ENCODE data around the gene CNOT4.

Gene CNOT4

GRCh38 chr7:135550196-135550595 is 40.3 kb upstream of the CNOT4 start:
- DNase-seq (ENCODE audit: low read depth) = no peak
- TF ChIP-seq MYC (IDR thresholded peaks at IDR 0.05; ENCODE audit: low read depth, low read length) (no peak), POLR2A (IDR thresholded peaks at IDR 0.05; ENCODE audit: extremely low read depth, insufficient read length) (no peak), MAX (IDR thresholded peaks at IDR 0.05; ENCODE audit: low read depth, low read length) (no peak), CTCF (IDR thresholded peaks at IDR 0.05; ENCODE audit: low read depth, low read length) (no peak)
- H3K4me3 ChIP-seq (ENCODE audit: low read depth, low read length) = no peak overlapping the region

GRCh38 chr7:135541029-135541428 is 31.1 kb upstream of the CNOT4 start:
- no peak for TF ChIP-seq POLR2A (IDR thresholded peaks at IDR 0.05; ENCODE audit: extremely low read depth, insufficient read length)
- TF ChIP-seq MYC (IDR thresholded peaks at IDR 0.05; ENCODE audit: low read depth, low read length) = no peak
- no peak for TF ChIP-seq CTCF (IDR thresholded peaks at IDR 0.05; ENCODE audit: low read depth, low read length)
- TF ChIP-seq MAX (IDR thresholded peaks at IDR 0.05; ENCODE audit: low read depth, low read length) = no peak
- DNase-seq (ENCODE audit: low read depth) = no peak
- H3K4me3 ChIP-seq (ENCODE audit: low read depth, low read length) = no peak overlapping the region

- DNase-seq (ENCODE audit: low read depth) = no peak
- no peak for TF ChIP-seq POLR2A (IDR thresholded peaks at IDR 0.05; ENCODE audit: extremely low read depth, insufficient read length)
- TF ChIP-seq MYC (IDR thresholded peaks at IDR 0.05; ENCODE audit: low read depth, low read length) = no peak
- no peak for TF ChIP-seq CTCF (IDR thresholded peaks at IDR 0.05; ENCODE audit: low read depth, low read length)
- TF ChIP-seq MAX (IDR thresholded peaks at IDR 0.05; ENCODE audit: low read depth, low read length) = no peak
- H3K4me3 ChIP-seq (ENCODE audit: low read depth, low read length) = no peak overlapping the region
Measured at GRCh38 chr7:135539629-135540028, 29.7 kb upstream of the CNOT4 start.

GRCh38 chr7:135538376-135538775 is 28.5 kb upstream of the CNOT4 start:
- no peak overlapping the region for H3K4me3 ChIP-seq (ENCODE audit: low read depth, low read length)
- no peak for TF ChIP-seq MAX (IDR thresholded peaks at IDR 0.05; ENCODE audit: low read depth, low read length)
- TF ChIP-seq MYC (IDR thresholded peaks at IDR 0.05; ENCODE audit: low read depth, low read length) = no peak
- no peak for TF ChIP-seq POLR2A (IDR thresholded peaks at IDR 0.05; ENCODE audit: extremely low read depth, insufficient read length)
- no peak for TF ChIP-seq CTCF (IDR thresholded peaks at IDR 0.05; ENCODE audit: low read depth, low read length)
- no peak for DNase-seq (ENCODE audit: low read depth)

GRCh38 chr7:135537905-135538304 is 28.0 kb upstream of the CNOT4 start:
- peak; percentile 61 for DNase-seq (ENCODE audit: low read depth)
- TF ChIP-seq CTCF (IDR thresholded peaks at IDR 0.05; ENCODE audit: low read depth, low read length) (no peak), MAX (IDR thresholded peaks at IDR 0.05; ENCODE audit: low read depth, low read length) (no peak), MYC (IDR thresholded peaks at IDR 0.05; ENCODE audit: low read depth, low read length) (no peak), POLR2A (IDR thresholded peaks at IDR 0.05; ENCODE audit: extremely low read depth, insufficient read length) (no peak)
- H3K4me3 ChIP-seq (ENCODE audit: low read depth, low read length) = no peak overlapping the region

- TF ChIP-seq POLR2A (IDR thresholded peaks at IDR 0.05; ENCODE audit: extremely low read depth, insufficient read length) (no peak), MAX (IDR thresholded peaks at IDR 0.05; ENCODE audit: low read depth, low read length) (no peak), CTCF (IDR thresholded peaks at IDR 0.05; ENCODE audit: low read depth, low read length) (no peak)
- no peak overlapping the region for H3K4me3 ChIP-seq (ENCODE audit: low read depth, low read length)
- no peak for DNase-seq (ENCODE audit: low read depth)
Measured at GRCh38 chr7:135537453-135537852, 27.6 kb upstream of the CNOT4 start.
